SH-SY5Y (cell line): ENCODE results near the gene IQSEC2.

Experiments used
- GATA2 ChIP-seq: IDR thresholded peaks from 2 replicates; pipeline ENCODE4 v1.6.1; 2011; ENCODE audit warnings: mild to moderate bottlenecking, low read depth, low read length
- GATA3 ChIP-seq: IDR thresholded peaks from 2 replicates; pipeline ENCODE4 v1.6.1; 2011; ENCODE audit warnings: low read depth, mild to moderate bottlenecking, low read length, moderate library complexity

The IQSEC2 gene

DNA sequence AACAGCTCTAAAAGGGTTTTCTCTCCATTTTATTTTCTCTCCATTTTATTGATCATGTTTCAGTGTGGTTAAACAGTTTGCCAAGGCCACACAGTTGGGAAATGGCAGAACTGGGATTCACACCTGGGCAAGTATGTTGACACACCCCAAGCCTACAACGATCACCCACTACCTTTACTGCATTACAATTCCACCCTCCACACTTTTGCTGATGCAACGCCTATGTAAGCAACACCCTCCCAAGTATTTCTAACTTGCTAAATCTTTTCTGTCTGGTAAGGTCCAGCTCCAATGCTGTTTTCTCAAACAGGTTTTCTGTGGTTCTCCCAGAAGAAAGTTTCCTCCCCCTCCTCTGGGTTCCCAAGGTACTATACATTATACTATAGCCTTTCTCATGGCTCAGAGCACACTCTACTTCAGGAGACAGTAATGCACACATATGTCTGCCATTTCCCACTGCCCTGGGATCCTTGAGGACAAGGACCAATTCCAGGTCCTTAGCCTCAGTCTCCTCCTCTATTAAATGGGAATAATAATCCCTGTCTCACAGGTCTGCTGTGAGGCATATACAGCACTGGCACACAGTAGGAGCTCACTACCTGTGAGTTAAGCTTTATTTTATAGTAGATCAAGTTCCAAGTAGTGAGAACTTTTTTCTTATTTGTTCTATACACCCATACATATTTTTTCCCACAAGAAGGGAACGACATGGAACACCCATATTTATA lies 27.9 kb downstream of the IQSEC2 start:
- TF ChIP-seq GATA2 (no peak), GATA3 (no peak)

- TF ChIP-seq GATA2, result no peak
Observed at GRCh38 chrX:53251307-53251706, 30.1 kb downstream of the IQSEC2 start.

- TF ChIP-seq GATA3 (no peak), GATA2 (no peak)
Observed at GRCh38 chrX:53250556-53250955, 30.8 kb downstream of the IQSEC2 start.

DNA sequence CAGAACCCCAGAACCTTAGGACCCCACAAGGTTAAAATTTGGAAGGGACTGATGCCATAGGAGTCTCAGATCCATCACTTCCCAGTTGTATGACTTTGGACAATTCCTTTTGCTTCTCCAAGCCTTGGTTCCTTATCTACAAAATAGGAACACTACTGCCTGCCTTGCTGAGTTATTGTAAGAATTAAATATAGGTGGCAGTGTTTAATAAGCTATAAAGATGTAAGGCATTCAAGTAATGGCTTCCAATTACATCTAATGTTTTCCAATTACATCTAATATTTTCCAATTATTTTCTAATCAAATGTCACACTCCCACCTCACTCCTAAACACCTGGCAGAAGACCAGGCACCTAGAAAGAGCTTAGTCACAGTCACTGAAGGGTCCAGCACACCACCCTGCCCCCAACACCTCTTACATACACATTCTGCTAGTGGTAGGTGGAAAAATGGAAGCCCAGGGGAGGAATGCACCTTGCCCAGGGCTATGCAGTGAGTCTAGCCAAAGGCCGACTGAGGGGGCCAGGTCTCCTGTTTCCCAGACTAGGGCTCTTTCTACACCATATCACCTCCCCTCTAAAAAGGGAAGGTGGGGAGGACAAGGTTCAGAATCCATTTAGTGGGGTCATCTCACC lies 31.9 kb downstream of the IQSEC2 start:
- no peak for TF ChIP-seq GATA3
- no peak for TF ChIP-seq GATA2

- TF ChIP-seq GATA2 (no peak), GATA3 (no peak)
Observed at GRCh38 chrX:53247928-53248327, 33.5 kb downstream of the IQSEC2 start.

DNA sequence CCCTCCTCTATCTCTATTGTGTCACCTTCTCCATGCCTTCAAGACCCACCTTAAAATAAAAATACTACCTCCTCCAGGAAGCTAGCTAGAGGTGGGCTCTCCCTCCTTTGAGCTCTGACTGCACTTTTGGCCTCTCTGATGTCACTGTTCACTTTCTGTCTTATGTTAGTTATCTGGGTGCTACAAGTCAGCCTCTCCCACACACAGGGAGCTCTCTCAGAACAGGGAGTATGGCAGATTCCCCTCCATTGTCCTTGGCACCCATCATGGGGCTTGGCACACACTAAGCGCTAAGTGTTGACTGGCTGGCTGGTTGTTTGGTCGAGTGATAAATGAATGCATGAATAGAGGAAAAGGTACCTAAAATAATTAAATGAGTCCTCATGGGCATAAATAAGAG lies 35.2 kb downstream of the IQSEC2 start:
- TF ChIP-seq GATA3 (no peak), GATA2 (no peak)

DNA sequence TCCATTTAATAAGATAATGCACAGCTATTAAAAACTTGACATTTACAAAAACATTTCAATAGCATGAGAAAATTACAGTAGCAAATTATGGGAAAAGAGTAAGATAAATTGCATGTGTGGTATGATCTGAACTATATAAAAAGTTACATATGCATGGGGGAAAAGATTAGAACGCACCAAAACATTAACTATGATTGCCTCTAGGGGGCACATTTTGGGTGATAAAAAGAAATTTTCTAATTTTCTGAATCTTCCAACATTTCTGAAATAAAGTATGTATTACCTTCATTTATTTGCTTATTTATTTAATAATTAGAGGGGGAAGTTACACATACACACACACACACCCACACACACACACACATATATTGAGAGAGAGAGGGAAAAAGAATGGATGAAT lies 36.8 kb downstream of the IQSEC2 start:
- TF ChIP-seq GATA3 (no peak), GATA2 (no peak)

DNA sequence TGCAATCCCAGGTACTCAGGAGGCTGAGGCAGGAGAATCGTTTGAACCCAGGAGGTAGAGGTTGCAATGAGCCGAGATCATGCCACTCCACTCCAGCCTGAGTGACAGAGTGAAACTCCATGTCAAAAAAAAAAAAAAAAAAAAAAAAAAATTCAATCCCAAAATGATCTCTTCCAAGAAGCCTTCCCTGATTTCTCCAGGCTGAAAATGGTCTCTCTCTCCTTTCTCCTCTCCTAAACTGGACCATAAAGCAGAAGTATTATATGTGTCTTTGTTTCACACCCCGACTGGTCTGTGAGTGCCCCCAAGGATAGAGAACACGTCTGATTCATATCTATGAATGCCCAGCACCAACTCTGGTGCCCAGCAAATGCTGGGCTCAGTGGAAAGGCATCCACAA lies 39.1 kb downstream of the IQSEC2 start:
- TF ChIP-seq GATA3 (no peak), GATA2 (no peak)

GRCh38 chrX:53241558-53241957 lies 39.8 kb downstream of the IQSEC2 start:
- no peak for TF ChIP-seq GATA2
- no peak for TF ChIP-seq GATA3

DNA sequence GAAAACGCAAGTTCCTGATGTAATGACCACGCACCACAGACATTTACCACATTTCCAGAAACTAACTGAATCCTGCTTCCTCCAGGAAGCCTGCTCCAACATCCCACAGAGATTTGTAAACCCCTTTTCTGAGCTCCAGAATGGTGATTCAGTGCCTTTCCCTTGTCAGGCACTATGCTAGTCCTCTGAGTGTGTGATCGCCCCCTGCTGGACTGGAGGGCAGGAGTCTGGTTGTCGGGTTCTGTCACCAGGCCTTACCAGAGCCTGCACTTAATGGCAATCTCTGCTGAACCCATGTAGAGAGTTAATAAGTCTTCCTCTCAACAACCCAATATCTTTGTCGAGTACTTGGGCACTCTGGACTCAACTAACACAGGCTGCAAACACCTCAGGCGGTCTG lies 41.9 kb downstream of the IQSEC2 start:
- no peak for TF ChIP-seq GATA2
- TF ChIP-seq GATA3, result no peak

DNA sequence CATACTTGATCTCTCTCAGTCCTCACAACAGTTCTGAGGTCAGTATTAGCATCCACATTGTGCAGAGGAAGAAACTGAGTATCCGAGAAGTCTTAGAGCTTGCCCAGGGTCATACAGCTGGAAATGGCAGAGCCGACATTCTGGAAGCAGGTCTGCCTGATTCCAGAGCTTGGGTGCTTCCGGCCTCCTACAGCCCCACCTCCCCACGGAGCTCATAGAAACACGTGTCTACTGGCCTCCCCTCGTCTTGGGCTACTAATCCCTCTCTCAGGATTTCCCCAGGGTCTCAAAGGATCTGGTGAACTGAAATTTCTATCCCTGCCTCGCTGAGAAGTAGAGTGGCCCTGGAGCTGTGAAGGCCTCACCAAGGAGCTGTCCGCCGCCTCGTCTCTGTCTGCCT lies 44.3 kb downstream of the IQSEC2 start:
- TF ChIP-seq GATA3, result no peak
- no peak for TF ChIP-seq GATA2

DNA sequence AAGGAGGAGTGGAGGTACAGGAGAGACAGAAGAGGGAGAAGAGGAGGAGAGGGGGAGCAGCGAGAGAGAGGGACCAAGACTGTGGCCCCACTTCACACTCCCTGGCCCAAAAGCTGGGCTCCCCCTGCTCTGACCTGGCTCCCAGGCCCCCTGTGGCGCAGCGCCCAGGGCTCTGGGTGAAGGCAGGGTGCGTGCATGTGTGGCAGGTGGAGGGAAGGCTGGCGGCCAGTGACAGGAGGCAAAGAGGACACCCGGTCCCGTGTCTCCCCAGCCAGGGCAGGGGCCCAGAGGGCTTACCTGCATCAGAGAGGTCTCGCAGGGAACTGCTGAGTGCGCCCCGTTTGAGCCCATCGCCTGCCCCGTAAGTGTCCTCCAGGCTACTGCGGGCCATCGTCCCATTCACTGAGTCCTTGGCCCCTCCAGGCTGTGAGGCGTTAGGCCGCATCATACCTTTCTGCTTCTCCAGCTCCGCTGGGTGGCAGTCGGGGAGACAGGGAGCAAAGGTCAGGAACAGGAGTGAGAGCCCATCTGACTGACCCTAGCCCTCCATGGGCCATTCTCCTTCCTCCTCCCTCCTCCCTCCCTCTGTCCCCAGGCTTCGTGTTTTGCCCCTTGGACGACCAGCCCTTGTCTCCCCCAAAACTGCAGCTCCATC lies 45.2 kb downstream of the IQSEC2 start:
- TF ChIP-seq GATA3, result no peak
- TF ChIP-seq GATA2, result no peak

DNA sequence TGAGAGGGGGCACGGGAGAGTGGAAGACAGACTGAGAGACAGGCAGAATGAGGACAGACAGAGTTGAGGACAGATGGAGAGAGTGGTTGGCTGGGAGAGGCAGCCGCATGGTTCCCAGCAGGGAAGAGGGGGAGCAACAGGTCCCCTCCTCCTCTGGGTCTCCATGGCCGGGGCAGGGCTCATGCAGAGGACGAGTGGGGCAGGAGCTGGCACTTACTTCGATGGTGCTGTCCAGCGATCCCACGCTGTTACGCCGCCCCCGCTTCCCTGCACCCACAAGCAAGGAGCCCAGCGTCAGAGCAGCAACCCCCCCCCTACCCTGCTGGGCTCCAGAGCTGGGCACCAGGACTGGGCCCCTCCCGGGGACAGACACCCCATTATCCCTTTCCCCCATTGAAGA lies 45.8 kb downstream of the IQSEC2 start:
- TF ChIP-seq GATA2, result no peak
- no peak for TF ChIP-seq GATA3

GRCh38 chrX:53234484-53234883 lies 46.9 kb downstream of the IQSEC2 start:
- TF ChIP-seq GATA2 (no peak), GATA3 (no peak)

DNA sequence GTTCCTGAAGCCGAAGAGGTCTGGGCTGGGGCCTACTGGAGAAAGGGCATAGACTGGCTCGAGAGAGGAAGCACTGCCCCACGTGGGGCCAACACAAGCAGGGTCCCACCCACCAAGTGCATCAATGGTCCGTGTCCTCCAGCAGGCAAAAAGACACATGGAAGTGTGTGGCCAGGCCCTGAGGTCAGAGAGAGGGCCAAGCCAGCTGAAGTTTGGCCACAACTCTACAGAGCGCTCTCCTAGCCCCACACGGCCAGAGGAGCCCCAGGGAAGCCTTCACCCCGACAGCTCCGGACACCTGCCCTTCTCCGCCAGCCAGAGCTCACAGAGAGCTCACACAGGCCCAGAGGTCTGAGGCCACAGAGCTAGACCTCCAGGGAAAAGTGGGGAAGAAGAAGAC lies 47.8 kb downstream of the IQSEC2 start:
- TF ChIP-seq GATA2 (no peak), GATA3 (no peak)

DNA sequence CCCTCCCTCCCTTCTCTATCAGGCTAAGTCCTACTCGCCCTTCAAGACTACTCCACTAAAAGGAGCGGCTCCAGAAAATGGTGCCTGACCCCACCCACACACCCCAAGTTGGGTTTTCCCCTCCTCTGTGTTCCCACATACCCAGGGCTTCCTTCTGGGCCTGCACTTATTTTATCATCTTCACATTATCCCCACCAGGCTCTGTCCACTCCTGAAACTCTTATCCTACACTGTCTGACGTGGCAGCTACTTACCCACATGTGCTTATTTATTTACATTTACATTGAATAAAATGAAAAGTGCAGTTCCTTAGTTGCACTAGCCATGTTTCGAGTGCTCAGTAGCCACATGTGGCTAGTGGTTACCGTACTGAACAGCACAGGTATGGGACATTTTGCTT lies 51.3 kb downstream of the IQSEC2 start:
- TF ChIP-seq GATA3 (no peak), GATA2 (no peak)
